ENCODE measurements around the gene ZNF280A.
A peak's percentile ranks its signal among the peaks of the same experiment; 100 is the strongest.

Gene ZNF280A, protein sequence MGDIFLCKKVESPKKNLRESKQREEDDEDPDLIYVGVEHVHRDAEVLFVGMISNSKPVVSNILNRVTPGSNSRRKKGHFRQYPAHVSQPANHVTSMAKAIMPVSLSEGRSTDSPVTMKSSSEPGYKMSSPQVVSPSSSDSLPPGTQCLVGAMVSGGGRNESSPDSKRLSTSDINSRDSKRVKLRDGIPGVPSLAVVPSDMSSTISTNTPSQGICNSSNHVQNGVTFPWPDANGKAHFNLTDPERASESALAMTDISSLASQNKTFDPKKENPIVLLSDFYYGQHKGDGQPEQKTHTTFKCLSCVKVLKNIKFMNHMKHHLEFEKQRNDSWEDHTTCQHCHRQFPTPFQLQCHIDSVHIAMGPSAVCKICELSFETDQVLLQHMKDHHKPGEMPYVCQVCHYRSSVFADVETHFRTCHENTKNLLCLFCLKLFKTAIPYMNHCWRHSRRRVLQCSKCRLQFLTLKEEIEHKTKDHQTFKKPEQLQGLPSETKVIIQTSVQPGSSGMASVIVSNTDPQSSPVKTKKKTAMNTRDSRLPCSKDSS

DNA sequence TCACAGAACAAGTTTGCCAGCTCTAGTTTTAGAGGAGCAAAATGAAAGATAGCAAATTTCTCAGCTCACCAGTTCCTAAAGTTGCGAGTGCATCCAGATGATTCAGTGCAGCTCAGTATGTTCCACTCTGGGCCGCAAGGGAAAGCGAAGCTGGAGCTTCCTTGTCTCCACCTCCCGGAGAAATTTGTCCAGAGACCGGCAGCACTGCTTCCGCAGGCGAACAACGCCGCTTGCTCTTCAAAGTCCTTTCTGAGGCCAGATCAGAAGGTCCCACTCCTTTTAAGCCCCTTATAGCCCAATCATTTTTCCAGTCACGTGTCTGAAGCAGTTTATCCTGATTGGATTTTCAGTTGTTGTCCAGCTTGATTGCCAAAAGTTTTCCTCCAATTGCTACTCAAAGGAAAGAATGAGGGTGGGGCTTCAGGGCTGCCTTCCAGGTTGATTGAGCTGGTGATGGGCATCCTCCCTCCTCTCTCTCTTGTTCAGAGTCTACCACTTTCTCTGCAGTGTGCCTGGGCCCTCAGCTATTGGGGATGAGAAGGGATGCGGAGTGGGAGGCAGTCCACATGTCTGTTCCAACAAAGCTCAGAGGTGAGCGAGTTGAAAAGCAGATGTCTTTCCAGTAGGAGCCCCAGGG lies at the start of gene ZNF280A:
ZNF280A (minus strand) TSS at position 251 of the 637 bp plus-strand sequence. CDS start 4,640 bp downstream, outside the sequence.
- DNase-seq: no peak

DNA sequence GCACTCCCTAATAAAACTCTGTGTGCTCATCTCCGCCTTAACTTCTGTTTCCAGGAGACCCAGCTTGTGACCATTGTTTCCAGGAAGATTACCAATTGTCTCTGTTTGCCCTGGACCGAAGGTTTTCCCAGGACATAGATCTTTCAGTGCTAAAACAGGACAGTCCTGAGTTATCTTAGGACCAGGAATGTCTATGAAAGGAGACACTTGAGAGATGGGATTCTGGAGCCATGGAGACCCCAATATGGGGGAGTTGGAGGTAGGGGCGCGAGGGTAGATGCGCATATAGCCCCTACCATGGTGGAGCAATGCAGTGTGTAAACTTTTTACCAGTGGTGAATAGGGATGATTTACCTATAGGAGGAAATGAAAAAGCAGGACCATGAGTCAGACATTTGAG lies 49.1 kb upstream of the ZNF280A start:
- DNase-seq: no peak

DNA sequence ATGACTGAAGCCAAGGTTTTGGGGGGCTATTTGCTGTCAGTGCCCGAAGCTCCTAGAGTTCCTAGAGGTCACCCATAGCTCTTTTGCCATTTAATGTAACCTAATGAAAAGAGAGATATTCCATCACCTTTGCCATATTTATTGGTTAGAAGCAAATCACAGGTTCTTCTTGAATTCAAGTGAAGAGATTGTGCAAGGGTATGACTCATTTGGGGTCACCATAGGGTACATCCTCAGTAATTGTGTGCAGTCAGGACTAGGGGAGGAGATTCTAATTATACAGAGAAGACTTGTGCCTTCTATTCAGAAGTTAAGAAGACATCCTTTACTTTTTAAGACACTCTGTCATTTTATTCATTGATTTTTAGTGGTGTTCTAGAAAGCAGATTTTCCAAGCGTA lies 45.9 kb upstream of the ZNF280A start:
- DNase-seq: no peak

DNA sequence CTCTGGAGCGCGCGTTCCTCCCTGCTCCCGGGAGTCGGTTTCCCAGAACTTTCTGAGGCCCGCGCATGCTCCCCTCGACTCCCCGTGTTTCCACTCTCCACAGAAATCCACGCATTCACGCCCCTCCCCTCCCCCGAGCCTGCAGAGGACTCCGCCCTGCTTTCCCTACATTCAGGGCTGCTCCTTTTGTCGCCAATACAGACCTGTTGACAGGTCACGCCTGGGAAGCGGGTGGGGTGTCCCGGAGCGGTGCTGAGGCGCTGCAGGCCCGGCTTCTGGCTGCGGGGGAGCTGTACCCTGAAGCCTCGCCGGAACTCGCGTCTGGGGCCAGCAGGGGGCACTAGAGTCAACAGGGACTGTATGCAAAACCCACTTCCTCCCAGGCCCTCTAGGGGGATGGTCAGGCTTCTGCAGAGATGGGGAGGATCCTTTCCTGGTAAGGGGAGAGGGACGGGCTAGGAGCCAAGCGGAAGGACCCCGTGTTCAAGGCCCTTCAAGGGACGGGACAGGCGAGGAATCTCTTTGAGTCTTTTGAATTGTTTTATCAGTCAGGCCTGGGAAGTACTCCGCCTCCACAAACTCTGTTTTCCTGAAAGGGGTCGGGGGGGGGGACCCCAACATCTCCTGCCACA lies 39.0 kb upstream of the ZNF280A start, which contains the start of gene PRAME:
PRAME (minus strand) TSS at position 294 of the 632 bp plus-strand sequence. CDS start 2,433 bp downstream, outside the sequence.
- DNase-seq: peak; percentile 66

DNA sequence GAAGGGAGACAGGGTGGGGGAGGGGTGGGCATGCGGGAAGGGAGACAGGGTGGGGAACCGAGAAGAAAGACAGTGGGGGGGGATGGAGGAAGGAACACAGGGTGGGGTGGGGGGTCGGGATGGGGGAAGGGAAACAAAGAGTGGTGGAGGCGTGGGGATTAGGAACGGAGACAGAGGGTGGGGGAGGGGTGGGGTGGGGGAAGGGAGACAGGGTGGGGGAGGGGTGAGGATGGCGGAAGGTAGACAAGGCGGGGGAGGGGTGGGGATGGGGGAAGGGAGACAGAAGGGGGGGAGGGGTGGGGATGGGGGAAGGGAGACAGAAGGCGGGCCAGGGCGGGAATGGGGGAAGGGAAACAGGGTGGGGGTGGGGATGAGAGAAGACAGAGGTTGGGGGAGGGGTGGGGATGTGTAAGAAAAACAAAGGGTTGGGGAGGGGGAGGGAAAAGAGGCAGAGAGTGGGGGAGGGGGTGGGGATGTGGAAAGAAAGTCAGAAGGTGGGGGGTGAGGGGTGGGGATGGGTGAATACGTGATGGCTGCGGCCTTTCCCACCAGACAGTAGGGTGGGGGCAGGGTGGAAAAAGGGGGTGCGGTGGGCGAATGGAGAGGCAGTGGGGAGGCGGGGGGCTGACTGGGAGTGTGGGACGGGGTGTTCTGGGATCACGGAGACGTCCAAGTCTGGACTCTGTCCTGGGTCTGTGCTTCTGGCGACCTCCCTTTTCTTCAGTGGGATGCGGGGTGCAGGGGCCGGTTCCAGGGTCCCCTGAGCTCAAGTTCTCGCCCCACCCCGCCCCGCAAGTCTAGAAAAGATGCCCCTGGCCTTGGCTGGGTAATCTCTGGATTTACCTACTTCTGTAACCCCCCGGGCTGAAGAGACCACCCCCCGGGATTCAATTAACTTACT lies 38.3 kb upstream of the ZNF280A start:
- no peak for DNase-seq

DNA sequence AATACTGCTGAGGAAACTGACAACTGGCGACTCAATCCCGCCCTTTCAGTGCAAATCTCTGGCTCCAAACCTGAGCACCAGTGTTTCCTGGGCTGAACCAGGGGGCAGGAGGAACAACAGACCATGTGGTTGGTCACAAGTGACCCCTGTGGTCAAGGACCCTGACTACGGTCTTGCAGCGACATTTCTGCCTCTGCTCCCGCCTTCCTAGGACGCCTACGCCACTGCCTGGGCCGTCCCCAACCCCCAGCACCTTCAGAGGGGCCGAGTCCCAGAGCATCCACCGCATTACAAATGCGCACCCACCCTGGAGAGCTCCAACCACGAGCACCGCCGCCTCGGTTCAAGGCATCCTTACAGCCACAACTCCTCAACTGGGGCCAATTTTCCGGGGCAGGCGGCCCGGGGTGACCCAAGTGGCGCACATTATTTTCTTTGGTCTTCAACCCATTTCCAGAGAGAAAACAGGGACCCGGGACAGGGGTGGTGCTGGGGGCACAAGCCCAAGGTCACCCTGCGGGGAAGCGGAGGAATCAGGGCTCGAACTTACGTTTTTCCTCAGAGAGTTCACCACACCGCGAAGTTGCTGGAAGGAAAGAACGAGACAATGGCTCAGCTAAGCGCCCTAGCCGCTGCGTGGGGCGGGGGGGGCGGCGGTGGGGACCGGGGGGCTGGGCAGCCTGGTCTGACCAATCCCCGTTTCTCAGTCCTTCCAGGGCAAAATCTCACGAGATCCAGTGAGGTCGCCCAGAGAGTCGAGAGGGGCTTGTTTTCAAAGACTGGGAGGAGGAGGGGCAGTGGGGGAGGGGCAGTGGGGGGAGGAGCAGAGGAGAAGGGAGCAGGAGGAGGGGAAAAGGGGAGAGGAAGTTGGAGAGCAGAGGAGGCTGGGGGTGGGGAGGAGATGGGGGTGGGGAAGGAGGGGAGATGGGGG lies 37.2 kb upstream of the ZNF280A start:
- no peak for DNase-seq

DNA sequence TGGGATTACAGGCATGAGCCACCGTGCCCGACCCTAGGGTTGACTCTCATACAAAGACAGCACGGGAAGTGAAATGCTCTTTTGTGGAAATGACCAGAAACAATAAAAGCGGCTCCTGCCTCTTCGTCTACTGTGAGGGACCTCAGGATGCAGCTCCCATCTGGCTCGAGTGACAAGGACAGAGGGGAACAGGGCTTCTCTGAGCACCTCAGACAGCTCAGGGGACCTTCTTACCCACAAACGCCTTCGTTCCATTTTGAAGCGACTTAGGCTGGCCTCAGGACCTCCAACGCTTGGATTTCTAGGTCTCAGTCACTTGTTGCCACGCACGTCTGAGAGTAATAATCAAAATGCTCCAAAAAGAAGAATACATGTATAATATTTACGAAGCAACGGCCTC lies 36.5 kb upstream of the ZNF280A start:
- no peak for DNase-seq

DNA sequence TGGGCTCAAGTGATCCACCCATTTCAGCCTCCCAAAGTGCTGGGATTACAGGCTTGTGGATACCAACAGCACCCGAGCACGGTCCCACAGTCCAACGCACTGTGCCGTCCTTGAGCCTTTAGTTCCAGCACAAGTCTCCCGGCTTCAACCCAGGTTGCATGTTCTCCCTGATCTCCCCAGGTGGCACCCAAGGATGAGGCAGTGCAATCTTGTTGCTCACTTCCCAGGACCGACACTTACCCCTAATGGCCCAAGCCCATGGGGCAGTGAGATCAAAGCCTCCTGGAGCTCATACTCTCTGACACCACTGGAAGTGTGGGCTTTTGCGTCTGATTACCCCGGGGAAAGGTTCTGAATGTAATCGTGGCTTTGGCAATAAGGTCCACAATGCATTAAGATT lies 35.5 kb upstream of the ZNF280A start:
- DNase-seq: no peak

DNA sequence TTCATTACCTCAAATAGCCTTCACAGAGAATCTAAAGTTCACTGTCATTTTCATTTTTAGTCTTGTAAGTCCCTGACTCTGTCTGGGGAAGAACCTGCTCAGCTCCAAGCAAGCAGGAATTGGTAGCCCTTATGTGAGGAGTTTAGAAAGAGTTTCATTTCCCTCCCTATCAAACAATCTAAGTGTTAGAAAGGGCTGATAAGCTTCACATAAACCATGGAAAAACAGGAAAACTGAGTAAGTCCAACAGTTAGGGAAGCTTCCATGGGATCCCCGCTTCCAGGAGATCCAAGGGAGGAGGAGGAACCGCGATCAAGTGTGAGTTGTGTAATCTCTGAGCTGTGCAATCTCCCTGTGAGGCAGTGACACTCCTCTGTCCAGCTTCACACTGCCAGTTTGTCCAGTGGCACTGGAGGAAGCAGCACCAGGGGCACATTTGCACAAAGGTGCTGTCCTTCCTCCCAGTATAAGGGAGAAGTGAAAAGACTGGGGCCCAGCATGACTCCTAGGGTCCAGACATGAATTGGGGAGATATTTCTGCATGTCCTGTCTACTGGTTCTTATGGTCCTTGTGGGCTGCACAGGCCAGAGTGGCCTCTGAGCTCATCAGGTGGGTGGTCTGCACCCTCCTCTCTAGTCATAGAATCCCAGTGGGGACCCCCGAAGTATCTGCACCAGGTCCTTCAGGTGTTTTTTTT lies 34.7 kb upstream of the ZNF280A start:
- DNase-seq: no peak

DNA sequence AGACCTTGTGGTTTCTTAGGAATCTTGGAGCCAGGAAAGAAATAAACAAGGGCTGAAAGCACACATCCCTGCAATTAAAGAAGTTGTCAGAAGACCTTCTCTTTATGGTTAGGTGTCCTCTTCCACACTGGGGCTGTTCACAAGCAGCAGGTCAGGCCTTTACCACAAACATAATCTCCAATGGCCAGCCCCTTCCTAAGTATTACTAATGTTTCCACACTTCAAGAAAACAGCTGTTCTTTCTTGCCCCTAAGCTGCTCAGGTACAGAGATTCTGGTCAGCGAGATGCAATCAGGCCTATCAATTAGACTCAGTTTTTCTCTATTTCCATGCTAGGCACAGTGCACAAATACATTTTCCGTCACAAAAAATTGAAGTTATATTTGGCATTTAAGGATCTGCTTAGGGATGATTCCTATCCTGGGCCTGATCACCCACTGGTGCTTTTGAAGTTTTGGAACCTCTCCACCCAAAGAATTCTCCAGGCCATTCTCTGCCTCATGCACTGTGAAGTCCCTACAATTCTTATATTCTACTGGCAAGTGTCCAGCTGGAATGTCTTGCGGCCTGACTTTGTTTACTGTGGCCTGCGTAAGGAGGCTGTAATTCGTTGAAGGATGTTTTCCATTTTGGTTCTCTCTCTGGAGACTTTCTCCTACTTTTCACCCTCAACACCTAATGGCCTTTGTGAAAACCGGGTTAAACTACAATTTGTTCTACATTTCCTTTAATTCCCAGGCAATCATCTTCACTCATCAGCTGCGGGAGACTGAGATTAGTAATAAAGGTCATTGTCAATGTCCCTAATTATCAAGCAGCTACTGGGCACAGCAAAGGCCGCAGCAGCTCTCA lies 33.9 kb upstream of the ZNF280A start:
- DNase-seq: no peak

DNA sequence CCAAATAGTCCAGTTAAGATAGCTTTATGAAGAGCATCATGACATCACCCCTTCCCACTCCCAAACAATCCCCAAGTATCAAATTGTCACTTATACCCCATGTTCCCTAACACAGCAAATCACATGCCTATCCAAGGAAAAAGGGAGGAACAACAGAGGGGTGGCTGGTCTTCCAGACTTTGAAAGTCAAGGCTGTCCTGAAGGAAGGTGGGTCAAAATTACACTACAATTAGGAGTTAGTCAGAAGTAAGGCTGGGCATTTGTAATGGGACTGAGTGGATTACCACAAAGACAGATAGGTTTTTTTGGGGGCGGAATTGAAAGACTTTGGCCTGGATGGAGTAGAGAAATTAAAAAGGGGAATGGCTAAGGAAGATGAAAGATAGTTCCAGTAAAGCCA lies 33.1 kb upstream of the ZNF280A start:
- no peak for DNase-seq

DNA sequence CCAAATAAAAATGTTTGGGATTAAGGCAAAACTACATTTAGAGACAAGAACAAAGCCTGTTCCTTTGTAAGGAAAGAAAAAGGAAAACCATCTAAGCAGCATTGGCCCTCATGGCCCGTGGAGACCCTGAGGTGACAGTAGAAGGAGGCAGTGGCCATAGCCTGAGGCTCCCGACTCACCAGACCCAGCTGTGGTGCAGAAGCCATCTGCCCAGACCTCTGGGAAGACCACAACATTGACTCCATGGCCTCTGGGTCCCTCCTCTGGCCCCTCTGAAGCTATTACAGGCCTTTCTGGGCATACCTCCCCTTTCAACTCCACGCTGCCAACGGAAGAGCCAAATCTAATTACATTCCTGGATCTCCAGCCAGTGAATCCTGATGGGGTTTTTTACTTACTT lies 32.6 kb upstream of the ZNF280A start:
- DNase-seq: no peak

DNA sequence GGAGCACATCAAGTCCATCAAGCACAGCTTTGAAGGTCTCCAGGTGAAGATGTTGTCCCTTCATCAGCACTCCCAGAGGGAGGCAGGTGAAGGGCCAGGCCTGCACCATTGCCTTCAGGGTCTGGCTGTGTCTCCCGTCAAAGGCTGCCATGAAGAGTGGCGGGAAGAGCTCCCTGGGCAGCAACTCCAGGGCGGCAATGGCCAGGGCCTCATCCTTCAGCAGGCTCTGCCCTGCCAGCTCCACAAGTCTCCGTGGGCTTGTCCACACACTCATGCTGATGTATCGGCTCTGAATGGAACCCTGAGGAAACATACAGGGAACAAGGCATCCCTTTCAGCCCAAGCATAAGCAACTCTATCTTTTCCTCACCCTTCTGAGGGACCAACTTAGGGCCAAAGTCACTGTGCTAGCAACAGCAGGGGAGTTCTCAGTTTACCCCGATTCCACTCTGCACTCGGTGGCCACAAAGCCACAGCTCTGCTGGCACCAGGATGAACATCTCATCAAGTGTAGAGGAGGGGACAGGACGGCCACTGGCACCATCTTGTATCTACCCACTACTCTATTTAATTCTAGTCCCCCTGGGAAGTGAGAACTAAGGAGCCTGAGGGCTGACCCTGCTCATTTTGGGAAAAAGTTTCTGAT lies 30.8 kb upstream of the ZNF280A start:
- DNase-seq: no peak

DNA sequence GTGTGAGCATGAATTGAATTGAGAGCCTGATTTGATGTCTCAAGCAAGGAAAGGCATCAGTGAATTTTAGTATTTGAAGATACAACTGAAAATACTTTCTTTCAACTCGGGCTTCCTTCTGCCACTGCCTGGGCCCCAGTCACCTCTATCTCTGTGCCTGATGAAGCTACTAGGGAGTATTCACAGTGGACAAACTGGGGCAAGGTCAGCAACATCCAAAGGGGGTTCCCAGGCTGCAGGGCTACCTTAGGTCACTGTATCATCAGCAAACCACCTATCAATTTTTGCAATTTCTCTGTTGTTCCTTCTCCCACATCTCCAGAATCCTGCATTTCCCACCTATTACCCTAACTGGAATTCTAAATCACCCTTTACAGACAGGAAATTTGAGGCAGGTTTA lies 28.8 kb upstream of the ZNF280A start:
- DNase-seq: no peak

DNA sequence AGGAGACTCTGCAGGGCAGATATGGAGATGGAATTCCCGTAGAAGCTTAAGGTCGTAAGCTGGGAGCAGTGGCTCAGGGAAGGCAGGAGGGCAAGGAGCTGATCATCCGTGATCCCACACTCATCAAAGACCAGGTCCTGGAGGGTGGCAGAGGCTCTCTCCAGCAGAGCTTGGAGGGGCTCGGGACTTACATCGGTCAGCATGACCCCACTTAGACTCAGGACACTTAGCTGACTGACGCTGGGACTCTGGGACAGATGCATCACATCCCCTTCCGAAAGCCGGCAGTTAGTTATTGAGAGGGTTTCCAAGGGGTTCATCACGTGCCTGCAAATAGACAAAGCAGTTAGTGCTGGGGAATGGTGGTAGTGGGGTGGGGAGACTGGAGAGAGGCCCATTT lies 28.2 kb upstream of the ZNF280A start:
- no peak for DNase-seq

DNA sequence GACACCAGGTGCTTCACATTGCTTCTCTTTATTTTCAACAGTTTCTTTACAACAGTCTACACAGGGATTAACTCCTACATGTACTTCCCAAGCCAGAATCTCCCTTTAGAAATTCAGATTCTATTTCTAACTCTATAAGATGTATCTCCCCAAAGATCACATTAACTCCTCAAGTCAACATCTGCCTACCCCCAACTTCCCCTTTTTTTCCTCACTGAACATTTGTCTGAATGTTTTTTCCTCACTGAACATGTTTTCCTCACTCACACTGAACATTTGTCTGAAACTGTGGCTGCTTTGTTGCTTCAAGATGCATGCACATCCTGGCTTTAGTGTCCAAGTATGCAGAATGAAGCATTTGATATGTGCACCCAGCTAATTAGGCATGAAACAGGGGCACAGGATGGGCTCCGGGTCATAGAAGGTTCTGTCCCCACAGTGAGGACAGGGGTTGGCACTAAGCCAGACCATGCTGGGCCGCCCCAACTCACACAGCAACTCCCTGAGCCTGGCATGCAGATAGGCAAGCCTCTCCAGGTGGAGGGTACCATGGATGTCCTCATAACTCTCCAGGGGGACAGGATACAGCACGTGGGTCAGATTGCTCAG lies 27.7 kb upstream of the ZNF280A start:
- no peak for DNase-seq

DNA sequence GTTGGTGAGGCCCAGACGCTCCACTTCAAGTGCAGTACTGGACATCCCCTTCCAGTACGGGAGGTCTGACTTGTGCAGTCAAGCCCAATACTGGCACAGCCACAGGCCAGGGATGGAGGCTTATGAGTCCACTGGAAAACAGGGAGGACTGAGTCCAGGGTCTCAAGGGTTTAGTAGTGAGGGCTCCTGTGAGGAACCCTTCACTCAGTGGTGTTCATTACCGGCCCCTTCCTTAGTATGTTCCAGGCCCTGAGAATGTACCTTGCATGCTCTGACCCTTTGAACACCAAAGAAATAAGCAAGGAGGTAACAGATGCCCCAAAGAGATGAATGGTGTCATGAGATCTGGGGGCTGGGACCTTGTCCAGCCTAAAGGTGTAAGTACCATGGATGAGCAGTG lies 27.2 kb upstream of the ZNF280A start:
- DNase-seq: no peak

DNA sequence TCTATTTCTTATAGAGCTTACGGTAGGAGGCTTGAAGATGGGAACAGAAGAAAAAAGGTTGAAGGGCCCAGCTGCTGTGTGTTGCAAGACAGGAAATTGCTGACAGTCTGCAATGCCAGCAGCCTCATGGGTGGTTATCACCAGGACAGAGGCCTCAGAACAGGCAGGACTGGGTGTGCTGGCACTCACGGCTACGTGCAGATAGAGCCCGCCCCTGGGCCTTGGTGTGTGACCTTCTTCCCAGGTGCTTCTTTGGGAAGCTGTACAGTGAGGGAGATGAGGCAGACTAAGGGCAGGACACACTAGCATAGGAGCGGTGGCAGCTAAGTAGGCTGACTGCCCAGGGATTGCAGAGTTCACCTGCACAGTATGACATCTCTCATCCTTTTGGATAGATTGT lies 26.4 kb upstream of the ZNF280A start:
- DNase-seq: no peak

DNA sequence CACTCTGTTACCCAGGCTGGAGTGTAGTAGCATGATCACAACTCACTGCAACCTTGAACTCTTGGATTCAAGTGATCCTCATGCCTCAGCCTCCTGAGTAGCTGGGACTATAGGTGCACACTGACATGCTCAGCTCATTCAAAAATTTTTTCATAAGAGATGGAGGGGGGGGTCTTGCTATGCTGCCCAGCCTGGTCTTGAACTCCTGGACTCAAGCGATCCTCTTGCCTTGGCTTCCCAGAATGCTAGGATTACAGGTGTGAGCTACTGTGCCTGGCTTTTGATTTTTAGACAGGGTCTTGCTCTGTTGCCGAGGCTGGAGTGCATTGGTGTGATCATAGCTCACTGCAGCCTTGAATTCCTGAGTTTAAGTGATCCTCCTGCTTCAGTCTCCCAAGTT lies 25.0 kb upstream of the ZNF280A start:
- no peak for DNase-seq
